ENCODE results near the gene ACLY. TPM values are rescaled to one million over a fixed set of nuclear protein-coding genes. Genes with fewer than 3 reads are reported as not detected.

ACLY gene
- total and polyA plus RNA-seq, 10 of the 15 experiments (the other 5 are each of a cell fraction or from before 2014, with no cell fraction given), result 32.6 to 224 (median 114) TPM

DNA sequence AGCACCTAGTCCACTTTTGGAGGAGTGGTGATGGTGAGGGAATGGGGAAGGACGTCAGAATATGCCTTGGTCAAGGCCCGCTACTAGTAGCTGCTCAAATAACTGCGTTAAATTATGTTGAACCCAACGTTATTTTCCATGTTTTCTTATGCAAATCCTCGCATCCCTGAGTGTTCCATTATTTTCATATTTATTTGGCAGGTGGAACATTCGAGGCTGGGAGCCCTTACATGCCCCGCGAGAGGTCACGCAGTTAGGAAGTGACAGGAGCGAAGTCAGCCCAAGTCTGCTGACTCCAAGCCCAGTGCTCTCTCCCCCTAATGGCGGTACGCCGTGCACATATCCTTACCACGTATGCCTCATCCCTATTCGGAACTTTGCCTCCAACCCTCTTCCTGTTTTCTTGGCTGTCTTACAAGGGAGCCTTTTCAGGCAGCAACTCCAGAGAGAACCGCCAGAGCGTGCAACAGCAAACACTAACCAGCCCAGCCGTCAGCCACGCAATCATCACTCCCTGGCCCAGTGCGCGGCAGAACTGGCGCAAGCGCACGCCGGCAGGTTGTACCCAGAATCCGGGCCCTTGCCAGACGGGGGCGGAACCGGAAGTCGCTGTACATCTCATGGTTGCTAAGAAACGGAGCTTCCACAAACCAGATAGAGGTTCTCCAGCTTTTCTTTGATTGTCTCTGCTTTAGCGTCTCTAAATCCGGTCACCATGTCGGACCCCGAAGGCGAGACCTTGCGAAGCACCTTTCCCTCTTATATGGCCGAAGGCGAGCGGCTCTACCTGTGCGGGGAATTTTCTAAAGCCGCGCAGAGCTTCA, 11.5 kb upstream of the ACLY start, which contains the start of gene ODAD4 (continued):
- TF ChIP-seq E4F1 (IDR thresholded peaks at IDR 0.05; ENCODE audit: borderline replicate concordance, partially characterized antibody) (peak; percentile 17), SMAD5 (IDR thresholded peaks at IDR 0.05; ENCODE audit: low read depth) (peak; percentile 68; the same call in 1 of the 2 replicates), ZBTB40 (IDR thresholded peaks at IDR 0.05; ENCODE audit: borderline replicate concordance) (peak; percentile 73; the same call in 1 of the 2 replicates), ZNF24 (IDR thresholded peaks at IDR 0.05) (no peak), SP1 (IDR thresholded peaks at IDR 0.05; ENCODE audit: low read depth, low read length) (peak; percentile 5), SPI1 (IDR thresholded peaks at IDR 0.05; ENCODE audit: borderline replicate concordance, insufficient read depth, low read depth, low read length) (peak; percentile 55), LARP7 (IDR thresholded peaks at IDR 0.05) (no peak), JUND (IDR thresholded peaks at IDR 0.05; ENCODE audit: low read depth, low read length) (no peak), IRF4 (IDR thresholded peaks at IDR 0.05; ENCODE audit: low read depth, low read length) (0 out of 2 replicates have a peak, but pooled peaks have one; percentile 4), CEBPZ (IDR thresholded peaks at IDR 0.05; ENCODE audit: low read depth, low read length) (no peak), FOXK2 (IDR thresholded peaks at IDR 0.05) (no peak), SREBF1 (IDR thresholded peaks at IDR 0.05; ENCODE audit: low read length) (0 out of 2 replicates have a peak, but pooled peaks have one; percentile 17), CBFB (IDR thresholded peaks at IDR 0.05; ENCODE audit: low read depth) (peak; percentile 49; the same call in 1 of the 2 replicates), ELK1 (IDR thresholded peaks at IDR 0.05; ENCODE audit: low read depth, low read length) (peak; percentile 94)
- TF ChIP-seq, protein P1, sequence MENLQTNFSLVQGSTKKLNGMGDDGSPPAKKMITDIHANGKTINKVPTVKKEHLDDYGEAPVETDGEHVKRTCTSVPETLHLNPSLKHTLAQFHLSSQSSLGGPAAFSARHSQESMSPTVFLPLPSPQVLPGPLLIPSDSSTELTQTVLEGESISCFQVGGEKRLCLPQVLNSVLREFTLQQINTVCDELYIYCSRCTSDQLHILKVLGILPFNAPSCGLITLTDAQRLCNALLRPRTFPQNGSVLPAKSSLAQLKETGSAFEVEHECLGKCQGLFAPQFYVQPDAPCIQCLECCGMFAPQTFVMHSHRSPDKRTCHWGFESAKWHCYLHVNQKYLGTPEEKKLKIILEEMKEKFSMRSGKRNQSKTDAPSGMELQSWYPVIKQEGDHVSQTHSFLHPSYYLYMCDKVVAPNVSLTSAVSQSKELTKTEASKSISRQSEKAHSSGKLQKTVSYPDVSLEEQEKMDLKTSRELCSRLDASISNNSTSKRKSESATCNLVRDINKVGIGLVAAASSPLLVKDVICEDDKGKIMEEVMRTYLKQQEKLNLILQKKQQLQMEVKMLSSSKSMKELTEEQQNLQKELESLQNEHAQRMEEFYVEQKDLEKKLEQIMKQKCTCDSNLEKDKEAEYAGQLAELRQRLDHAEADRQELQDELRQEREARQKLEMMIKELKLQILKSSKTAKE (IDR thresholded peaks at IDR 0.05; ENCODE audit: low read depth, poor library complexity, severe bottlenecking), result peak; percentile 47

All from GM12878 (cell line).